HEK293 (cell line): ENCODE measurements around the gene LRCH1.

Source experiments
- CTCF ChIA-PET: fragments of 350-600 bp; formaldehyde crosslinking; extraction: SDS; loops from one replicate; lab custom pipeline; 2021; ENCODE audit warnings: antibody characterized with exemption; lab: Yijun Ruan, JAX
- POLR2A ChIA-PET: fragments of 300-600 bp; formaldehyde crosslinking; extraction: SDS; loops from one replicate; lab custom pipeline; 2020; ENCODE audit warnings: antibody characterized with exemption, inconsistent platforms; lab: Yijun Ruan, JAX
- H3K27ac ChIP-seq: fragments of 200-500 bp; sonication (Bioruptor generic); 2 replicates; pipeline ENCODE4 v1.5.1; 2014; ENCODE audit warnings: low read depth, low read length, control low read depth, inconsistent platforms; ENCODE audit errors: extremely low read depth
- H3K36me3 ChIP-seq, 2 experiments: fragments of 200-500 bp in 1 of 2; sonication (Bioruptor generic) in 1 of 2; 1 replicate in 1 of 2; 2 replicates in 1 of 2; pipeline ENCODE4 v1.5.1; 2014 to 2017; ENCODE audit warnings: inconsistent platforms in 2 of 2, low read length in 2 of 2; ENCODE audit not compliant: control insufficient read depth in 2 of 2, insufficient read depth in 1 of 2
- H3K4me1 ChIP-seq: fragments of 200-500 bp; sonication (Bioruptor generic); 2 replicates; pipeline ENCODE4 v1.5.1; 2014; ENCODE audit warnings: mild to moderate bottlenecking, low read length, inconsistent platforms; ENCODE audit not compliant: control insufficient read depth, insufficient read depth
- H3K4me3 ChIP-seq: 2 replicates; pipeline ENCODE4 v1.5.1; 2011; ENCODE audit warnings: low read depth, mild to moderate bottlenecking, control low read depth, low read length, moderate library complexity
- H3K9me3 ChIP-seq: fragments of 200-500 bp; sonication (Bioruptor generic); 2 replicates; pipeline ENCODE4 v1.5.1; 2014; ENCODE audit warnings: low read depth, low read length, inconsistent platforms; ENCODE audit not compliant: control insufficient read depth, insufficient read depth
- FEZF1 ChIP-seq: fragments of 450-650 bp; formaldehyde crosslinking; IDR thresholded peaks from 2 replicates; pipeline ENCODE4 v1.5.1; 2016; ENCODE audit warnings: missing biosample characterization, missing genetic modification characterization
- GFI1B ChIP-seq: fragments of 450-650 bp; formaldehyde crosslinking; IDR thresholded peaks from 2 replicates; pipeline ENCODE4 v1.5.1; 2016; ENCODE audit warnings: missing biosample characterization, missing genetic modification characterization
- OSR2 ChIP-seq: fragments of 450-650 bp; formaldehyde crosslinking; IDR thresholded peaks from 2 replicates; pipeline ENCODE4 v1.5.1; 2016; ENCODE audit warnings: missing biosample characterization, missing genetic modification characterization
- ZEB2 ChIP-seq: fragments of 450-650 bp; formaldehyde crosslinking; IDR thresholded peaks from 2 replicates; pipeline ENCODE4 v1.5.1; 2016; ENCODE audit warnings: missing biosample characterization, missing genetic modification characterization
- ZNF155 ChIP-seq: fragments of 450-650 bp; formaldehyde crosslinking; IDR thresholded peaks from 2 replicates; pipeline ENCODE4 v1.5.1; 2016; ENCODE audit warnings: missing biosample characterization, missing genetic modification characterization
- ZNF169 ChIP-seq: fragments of 450-650 bp; formaldehyde crosslinking; IDR thresholded peaks from 2 replicates; pipeline ENCODE4 v1.5.1; 2016; ENCODE audit warnings: missing biosample characterization, missing genetic modification characterization
- ZNF24 ChIP-seq: fragments of 450-650 bp; formaldehyde crosslinking; IDR thresholded peaks from 2 replicates; pipeline ENCODE4 v1.5.1; 2016; ENCODE audit warnings: missing biosample characterization, missing genetic modification characterization
- ZNF335 ChIP-seq: fragments of 450-650 bp; formaldehyde crosslinking; conservative IDR thresholded peaks from 2 replicates; pipeline ENCODE4 v1.5.1; 2016; ENCODE audit warnings: missing biosample characterization, missing genetic modification characterization
- ZNF394 ChIP-seq: fragments of 450-650 bp; formaldehyde crosslinking; IDR thresholded peaks from 2 replicates; pipeline ENCODE4 v1.5.1; 2016; ENCODE audit warnings: missing biosample characterization, missing genetic modification characterization, mild to moderate bottlenecking, moderate library complexity, borderline replicate concordance
- ZNF510 ChIP-seq: fragments of 450-650 bp; formaldehyde crosslinking; IDR thresholded peaks from 2 replicates; pipeline ENCODE4 v1.5.1; 2018; ENCODE audit warnings: mild to moderate bottlenecking, missing genetic modification characterization, missing biosample characterization; ENCODE audit not compliant: insufficient replicate concordance
- ZNF514 ChIP-seq: fragments of 450-650 bp; formaldehyde crosslinking; IDR thresholded peaks from 2 replicates; pipeline ENCODE4 v1.5.1; 2016; ENCODE audit warnings: missing biosample characterization, missing genetic modification characterization
- ZNF529 ChIP-seq: fragments of 450-650 bp; formaldehyde crosslinking; IDR thresholded peaks from 2 replicates; pipeline ENCODE4 v1.5.1; 2017; ENCODE audit warnings: missing genetic modification characterization, missing biosample characterization; ENCODE audit not compliant: insufficient replicate concordance
- ZNF623 ChIP-seq: fragments of 450-650 bp; formaldehyde crosslinking; IDR thresholded peaks from 2 replicates; pipeline ENCODE4 v1.5.1; 2016; ENCODE audit warnings: missing biosample characterization, missing genetic modification characterization
- ZNF792 ChIP-seq: fragments of 450-650 bp; formaldehyde crosslinking; IDR thresholded peaks from 2 replicates; pipeline ENCODE4 v1.5.1; 2016; ENCODE audit warnings: missing biosample characterization, missing genetic modification characterization
- TF ChIP-seq, protein P1 (sequence below): fragments of 450-650 bp; formaldehyde crosslinking; IDR thresholded peaks from 2 replicates; pipeline ENCODE4 v1.5.1; 2016; ENCODE audit warnings: missing biosample characterization, missing genetic modification characterization, borderline replicate concordance
- TF ChIP-seq, protein P2 (sequence below): sonication (generic); formaldehyde crosslinking; IDR thresholded peaks from 2 replicates; pipeline ENCODE4 v1.8.1; 2022; ENCODE audit warnings: mild to moderate bottlenecking, moderate library complexity, missing genetic modification reagents
- TF ChIP-seq, protein P3 (sequence below): fragments of 450-650 bp; formaldehyde crosslinking; IDR thresholded peaks from 2 replicates; pipeline ENCODE4 v1.5.1; 2017; ENCODE audit warnings: missing biosample characterization, missing genetic modification characterization
- TF ChIP-seq, protein P4 (sequence below): fragments of 450-650 bp; formaldehyde crosslinking; IDR thresholded peaks from 2 replicates; pipeline ENCODE4 v1.5.1; 2016; ENCODE audit warnings: missing biosample characterization, missing genetic modification characterization

LRCH1 gene

DNA sequence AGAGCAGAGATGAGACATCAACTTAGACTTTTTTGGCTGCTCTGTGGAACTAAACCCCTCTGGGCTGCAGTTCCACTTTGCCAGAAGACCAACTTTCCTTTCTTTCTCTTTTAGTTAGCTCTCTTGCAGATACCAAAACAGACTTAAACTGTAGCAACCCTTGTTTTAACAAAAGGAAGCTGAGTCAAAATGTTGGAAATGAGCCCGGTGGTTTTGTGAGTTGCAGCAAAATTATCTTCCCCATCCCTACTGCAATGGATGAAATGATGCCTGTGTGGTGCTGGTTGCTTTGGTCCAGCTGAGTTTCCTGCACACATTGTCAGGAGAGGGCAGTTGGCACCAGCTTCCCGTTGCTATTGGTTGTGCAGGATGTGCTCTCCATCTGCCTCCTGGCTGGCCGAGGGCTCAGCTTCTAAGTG lies 115.3 kb downstream of the LRCH1 start (continued):
- TF ChIP-seq, protein P1, sequence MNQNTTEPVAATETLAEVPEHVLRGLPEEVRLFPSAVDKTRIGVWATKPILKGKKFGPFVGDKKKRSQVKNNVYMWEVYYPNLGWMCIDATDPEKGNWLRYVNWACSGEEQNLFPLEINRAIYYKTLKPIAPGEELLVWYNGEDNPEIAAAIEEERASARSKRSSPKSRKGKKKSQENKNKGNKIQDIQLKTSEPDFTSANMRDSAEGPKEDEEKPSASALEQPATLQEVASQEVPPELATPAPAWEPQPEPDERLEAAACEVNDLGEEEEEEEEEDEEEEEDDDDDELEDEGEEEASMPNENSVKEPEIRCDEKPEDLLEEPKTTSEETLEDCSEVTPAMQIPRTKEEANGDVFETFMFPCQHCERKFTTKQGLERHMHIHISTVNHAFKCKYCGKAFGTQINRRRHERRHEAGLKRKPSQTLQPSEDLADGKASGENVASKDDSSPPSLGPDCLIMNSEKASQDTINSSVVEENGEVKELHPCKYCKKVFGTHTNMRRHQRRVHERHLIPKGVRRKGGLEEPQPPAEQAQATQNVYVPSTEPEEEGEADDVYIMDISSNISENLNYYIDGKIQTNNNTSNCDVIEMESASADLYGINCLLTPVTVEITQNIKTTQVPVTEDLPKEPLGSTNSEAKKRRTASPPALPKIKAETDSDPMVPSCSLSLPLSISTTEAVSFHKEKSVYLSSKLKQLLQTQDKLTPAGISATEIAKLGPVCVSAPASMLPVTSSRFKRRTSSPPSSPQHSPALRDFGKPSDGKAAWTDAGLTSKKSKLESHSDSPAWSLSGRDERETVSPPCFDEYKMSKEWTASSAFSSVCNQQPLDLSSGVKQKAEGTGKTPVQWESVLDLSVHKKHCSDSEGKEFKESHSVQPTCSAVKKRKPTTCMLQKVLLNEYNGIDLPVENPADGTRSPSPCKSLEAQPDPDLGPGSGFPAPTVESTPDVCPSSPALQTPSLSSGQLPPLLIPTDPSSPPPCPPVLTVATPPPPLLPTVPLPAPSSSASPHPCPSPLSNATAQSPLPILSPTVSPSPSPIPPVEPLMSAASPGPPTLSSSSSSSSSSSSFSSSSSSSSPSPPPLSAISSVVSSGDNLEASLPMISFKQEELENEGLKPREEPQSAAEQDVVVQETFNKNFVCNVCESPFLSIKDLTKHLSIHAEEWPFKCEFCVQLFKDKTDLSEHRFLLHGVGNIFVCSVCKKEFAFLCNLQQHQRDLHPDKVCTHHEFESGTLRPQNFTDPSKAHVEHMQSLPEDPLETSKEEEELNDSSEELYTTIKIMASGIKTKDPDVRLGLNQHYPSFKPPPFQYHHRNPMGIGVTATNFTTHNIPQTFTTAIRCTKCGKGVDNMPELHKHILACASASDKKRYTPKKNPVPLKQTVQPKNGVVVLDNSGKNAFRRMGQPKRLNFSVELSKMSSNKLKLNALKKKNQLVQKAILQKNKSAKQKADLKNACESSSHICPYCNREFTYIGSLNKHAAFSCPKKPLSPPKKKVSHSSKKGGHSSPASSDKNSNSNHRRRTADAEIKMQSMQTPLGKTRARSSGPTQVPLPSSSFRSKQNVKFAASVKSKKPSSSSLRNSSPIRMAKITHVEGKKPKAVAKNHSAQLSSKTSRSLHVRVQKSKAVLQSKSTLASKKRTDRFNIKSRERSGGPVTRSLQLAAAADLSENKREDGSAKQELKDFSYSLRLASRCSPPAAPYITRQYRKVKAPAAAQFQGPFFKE (tag by site-specific recombination) = no peak
- TF ChIP-seq ZNF24 (no peak), ZNF394 (tag by site-specific recombination) (no peak), GFI1B (no peak), ZNF169 (no peak), ZNF335 (tag by site-specific recombination) (no peak), ZNF155 (tag by site-specific recombination) (no peak), ZNF792 (tag by site-specific recombination) (no peak), ZNF514 (tag by site-specific recombination) (no peak), ZNF529 (no peak), ZNF623 (tag by site-specific recombination) (no peak), ZNF510 (no peak)
- TF ChIP-seq, protein P2, sequence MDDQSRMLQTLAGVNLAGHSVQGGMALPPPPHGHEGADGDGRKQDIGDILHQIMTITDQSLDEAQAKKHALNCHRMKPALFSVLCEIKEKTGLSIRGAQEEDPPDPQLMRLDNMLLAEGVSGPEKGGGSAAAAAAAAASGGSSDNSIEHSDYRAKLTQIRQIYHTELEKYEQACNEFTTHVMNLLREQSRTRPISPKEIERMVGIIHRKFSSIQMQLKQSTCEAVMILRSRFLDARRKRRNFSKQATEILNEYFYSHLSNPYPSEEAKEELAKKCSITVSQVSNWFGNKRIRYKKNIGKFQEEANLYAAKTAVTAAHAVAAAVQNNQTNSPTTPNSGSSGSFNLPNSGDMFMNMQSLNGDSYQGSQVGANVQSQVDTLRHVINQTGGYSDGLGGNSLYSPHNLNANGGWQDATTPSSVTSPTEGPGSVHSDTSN = no peak
- TF ChIP-seq, protein P3, sequence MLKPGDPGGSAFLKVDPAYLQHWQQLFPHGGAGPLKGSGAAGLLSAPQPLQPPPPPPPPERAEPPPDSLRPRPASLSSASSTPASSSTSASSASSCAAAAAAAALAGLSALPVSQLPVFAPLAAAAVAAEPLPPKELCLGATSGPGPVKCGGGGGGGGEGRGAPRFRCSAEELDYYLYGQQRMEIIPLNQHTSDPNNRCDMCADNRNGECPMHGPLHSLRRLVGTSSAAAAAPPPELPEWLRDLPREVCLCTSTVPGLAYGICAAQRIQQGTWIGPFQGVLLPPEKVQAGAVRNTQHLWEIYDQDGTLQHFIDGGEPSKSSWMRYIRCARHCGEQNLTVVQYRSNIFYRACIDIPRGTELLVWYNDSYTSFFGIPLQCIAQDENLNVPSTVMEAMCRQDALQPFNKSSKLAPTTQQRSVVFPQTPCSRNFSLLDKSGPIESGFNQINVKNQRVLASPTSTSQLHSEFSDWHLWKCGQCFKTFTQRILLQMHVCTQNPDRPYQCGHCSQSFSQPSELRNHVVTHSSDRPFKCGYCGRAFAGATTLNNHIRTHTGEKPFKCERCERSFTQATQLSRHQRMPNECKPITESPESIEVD (tag by site-specific recombination) = no peak
- TF ChIP-seq, protein P4, sequence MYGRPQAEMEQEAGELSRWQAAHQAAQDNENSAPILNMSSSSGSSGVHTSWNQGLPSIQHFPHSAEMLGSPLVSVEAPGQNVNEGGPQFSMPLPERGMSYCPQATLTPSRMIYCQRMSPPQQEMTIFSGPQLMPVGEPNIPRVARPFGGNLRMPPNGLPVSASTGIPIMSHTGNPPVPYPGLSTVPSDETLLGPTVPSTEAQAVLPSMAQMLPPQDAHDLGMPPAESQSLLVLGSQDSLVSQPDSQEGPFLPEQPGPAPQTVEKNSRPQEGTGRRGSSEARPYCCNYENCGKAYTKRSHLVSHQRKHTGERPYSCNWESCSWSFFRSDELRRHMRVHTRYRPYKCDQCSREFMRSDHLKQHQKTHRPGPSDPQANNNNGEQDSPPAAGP = no peak

DNA sequence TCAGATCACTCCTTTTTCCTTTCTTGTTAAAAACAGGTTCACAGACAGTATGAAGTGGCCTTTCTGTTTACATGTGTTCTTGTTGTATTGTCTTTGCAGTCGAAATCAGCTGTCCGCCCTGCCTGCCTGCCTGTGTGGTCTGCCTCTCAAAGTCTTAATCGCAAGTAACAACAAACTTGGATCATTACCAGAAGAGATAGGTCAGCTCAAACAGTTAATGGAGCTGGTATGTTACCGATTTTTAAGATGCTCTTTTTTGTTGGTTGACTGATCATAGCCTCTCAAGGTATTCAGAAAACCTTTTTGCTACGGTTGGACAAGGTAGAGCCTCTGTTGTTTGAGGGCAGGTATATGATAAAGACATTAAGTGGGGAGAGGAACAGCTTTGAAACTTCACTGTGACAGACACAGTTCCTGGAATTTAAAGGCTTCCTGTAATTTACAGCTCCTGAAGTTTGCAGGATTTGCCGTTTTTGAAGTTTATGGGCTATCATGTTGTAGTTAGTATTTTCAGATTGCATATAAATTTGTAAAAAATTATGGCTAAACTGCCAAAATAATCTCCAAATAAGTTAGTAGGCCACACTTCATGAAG lies 116.1 kb downstream of the LRCH1 start:
- no peak overlapping the region for H3K4me3 ChIP-seq
- TF ChIP-seq OSR2 (tag by site-specific recombination) (0 out of 2 replicates have a peak, but pooled peaks have one; percentile 11), ZEB2 (tag by site-specific recombination) (no peak), ZNF394 (tag by site-specific recombination) (no peak), FEZF1 (peak; percentile 75)
- TF ChIP-seq, protein P3 (tag by site-specific recombination) = 0 out of 2 replicates have a peak, but pooled peaks have one; percentile 20
- peaks cover 0 to 5% of the 10 kb centered on the region in 2 experiments; a peak in 1 of 3 replicates for H3K36me3 ChIP-seq
- H3K9me3 ChIP-seq = no peaks in the 10 kb centered on the region
- CTCF ChIA-PET = interaction anchor here (1.1 to 1.3 kb wide), 2 partner anchors 29 to 117 kb away, joined by 3 read pairs; no protein-coding TSS in a partner anchor
- H3K27ac ChIP-seq = no peak overlapping the region
- H3K4me1 ChIP-seq = peaks cover 9% of the 10 kb centered on the region
- POLR2A ChIA-PET = no interaction called here
